ENCODE results near the gene CLCNKA.
A peak's percentile ranks its signal among the peaks of the same experiment; 100 is the strongest.
"Not testable (repeated sequence)": the region's sequence is repeated elsewhere in the genome, so short reads cannot be mapped to it uniquely, and the experiment has no call there.

CLCNKA gene

DNA sequence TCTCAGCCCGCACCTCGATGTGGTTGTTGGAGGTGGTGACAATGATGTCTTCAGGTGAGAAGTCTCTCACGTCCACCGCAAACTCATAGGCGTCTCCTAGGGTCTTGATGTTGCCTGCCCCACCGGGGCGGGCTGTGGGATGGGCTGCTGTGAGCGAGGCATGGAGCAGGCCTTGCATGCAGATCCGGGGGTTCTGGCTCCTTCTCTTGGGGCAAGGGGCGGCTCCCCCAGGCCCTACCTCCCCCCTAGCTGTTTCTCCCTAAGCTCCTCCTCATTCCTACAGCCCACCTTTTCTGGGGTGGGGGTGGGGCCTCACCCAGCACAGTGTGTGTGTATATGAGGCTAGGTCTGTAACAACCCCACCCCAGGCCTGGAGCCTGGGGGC is 4.8 kb upstream of the CLCNKA start:
- no peak for DNase-seq (ENCODE audit: low read depth in 1 of 2, low spot score in 1 of 2)

DNA sequence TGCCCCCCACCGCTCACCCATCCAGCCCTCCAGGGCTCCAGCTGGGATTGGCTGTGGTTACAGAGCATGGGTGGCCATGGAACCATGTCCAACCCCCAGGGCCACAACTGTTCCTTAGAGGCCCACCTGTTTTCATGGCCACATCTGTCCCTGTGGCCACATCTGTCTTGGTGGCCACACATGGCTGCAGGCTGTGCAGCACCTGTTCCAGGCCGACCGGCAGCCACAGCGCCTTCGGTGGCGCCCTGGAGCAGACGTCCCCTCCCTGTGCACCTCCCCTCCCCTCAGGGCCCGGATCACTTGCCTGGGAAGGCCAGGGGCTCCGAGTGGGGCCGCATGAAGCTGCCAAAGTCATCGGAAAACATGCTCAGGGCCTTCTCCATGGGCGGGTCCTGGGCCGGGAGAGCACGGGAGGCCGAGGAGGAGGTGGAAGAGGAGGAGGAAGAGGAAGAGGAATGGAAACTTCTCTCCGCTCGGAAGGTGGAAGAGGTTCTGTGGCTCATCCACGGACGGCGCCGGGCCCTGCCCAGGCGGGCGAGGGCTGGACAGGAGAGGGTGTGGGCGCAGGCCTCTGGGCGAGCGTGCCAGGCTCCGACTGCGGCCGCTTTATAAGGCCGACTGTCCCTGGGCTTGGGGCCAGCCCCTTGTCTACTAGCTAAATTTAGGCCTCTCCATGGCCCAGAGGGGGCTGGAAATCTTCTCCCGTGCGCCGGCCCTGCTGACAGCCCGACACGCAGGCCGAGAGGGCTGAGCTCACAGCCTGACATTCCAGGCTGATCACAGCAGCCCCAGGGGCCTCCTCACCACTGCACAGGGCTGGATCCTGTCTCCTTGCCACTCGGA is 4.2 kb upstream of the CLCNKA start, which contains the start of gene HSPB7:
Gene HSPB7, minus strand, starts transcription at position 583 of the 843 bp plus-strand sequence. Its CDS starts 80 bp downstream, at position 503.
- no peak for DNase-seq (ENCODE audit: low read depth in 1 of 2, low spot score in 1 of 2)

DNA sequence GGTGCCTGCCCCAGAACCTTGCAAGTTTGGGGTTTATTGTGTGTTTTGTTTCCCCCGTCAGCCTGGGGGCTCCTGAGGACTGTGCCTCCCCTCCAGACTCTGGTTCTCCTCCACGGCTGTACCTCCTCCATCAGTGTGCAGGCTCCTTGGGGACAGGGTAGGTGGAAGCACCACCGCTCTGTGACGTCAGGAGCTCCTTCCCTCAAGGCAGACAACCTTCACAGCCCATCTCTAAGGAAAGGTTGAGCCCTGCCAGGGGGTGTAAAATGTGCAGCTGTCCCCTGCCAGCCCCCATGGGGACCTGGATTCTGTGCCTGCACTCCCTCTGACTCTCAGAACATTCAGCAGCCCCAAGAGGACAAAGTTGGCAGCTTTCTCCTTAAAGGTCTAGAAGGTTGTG is 3.5 kb upstream of the CLCNKA start:
- DNase-seq (ENCODE audit: low read depth in 1 of 2, low spot score in 1 of 2), result no peak

DNA sequence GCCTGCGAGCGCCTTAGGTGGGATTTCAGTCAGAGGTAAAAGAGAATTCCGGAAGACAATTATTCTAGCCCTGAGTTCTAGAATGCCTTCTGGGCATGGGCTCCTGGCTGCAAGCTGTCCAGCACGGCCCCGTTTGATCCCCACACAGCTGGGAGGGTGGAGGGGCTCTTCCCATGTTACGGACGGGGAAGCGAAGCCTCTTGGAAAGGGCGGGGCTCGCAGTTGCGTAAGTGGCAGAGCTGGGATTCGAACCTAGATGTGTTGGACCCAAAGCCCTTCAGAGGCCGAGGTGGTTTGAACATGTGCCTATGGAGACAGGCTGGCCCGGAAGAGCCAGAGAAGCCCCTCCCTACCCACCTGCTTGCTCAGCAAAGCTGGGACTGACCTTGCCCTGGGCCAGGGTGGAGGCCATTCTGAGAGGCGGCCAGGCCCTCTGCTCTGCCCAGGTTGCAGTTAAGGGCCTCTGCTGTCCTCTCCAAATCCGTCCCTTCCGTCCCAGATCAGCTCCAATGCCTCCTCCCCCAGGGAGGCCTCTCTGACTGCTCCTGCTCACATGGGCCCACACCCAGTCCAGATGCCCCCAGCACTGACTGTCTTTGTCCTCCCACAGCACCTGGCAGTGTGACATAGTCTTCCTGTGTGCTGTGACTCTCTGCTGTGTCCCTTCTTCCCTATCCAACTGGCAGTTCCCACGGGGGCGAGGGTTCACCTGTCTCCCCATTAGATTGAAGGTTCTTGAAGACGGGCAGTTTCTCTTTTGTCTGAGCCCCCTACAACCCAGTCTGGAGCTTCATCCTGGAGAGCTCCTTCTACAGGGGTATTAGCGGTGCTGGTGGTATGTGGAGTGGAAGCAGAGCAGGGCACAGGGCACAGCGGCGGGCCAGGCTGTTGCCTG is 2.8 kb upstream of the CLCNKA start:
- DNase-seq (ENCODE audit: low read depth in 1 of 2, low spot score in 1 of 2), result no peak

DNA sequence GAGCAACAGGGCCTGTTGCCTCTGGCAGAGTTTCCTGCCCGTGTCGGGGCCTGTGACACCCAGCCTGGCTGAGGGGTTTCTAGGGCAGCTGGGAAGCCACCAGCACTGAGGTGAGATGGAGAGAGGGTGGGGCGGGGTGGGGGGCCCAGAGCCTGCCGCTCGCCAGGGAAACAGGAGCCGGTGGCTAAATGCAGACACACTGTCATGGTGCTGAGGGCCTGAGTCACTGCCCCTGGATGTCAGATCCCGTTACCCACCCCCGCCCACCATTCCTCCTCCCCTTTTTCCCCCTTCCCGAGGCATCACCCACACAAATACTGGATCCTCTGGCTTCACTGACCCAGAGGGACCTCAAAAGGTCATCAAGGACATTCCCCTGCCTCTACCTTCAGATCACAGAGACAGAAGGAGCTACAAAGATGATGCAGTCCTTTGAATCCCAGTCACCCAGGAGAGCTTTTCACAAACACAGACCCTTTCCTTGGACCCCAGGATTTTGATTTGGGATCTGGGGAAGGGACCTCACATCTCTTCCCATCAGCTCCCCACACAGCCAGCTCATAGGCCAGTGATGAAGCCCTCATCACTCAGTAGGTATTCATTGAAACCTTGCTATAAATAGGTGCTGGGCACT is 2.1 kb upstream of the CLCNKA start:
- DNase-seq (ENCODE audit: low read depth in 1 of 2, low spot score in 1 of 2), result no peak

DNA sequence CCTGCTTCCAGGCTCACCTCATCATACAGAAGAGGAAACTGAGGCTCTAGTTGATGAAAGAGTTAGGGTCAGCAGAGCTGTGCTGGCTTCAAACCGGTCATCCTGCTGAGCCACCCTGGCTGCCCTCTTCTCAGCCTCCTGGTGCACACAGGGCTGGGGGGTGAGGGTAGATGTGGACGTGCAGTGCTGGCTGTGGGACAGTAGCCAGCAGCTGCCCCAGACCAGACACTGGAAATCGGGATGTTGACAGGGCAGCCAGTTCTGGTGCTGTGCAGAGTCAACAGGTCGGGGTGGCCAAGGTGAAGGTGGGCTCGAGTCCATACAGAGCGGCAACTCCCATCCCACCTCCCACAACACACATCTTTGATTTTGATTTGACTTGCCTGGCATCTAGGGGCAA is 1.5 kb upstream of the CLCNKA start:
- DNase-seq (ENCODE audit: low read depth in 1 of 2, low spot score in 1 of 2), result no peak

DNA sequence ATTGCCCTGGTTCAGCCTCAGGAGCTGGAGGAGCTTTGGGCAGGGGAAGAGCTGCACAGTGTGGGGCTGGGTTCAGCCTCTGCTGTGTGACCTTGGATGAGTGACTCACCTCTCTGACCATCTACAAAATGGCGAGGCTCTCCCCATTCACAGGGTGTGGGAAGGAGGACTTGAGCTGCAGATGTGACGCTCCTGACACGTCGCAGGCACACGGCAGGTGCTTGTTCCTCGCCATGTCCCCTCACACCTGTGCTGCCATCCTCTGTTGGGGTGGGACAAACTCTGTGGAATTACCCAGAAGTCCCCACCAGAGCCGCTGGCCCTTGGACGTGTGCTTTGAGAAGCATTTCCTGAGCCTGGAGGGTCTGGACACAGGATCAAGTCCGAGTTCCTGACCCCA is 958 bp upstream of the CLCNKA start:
- DNase-seq (ENCODE audit: low read depth in 1 of 2, low spot score in 1 of 2), result not testable (repeated sequence)

DNA sequence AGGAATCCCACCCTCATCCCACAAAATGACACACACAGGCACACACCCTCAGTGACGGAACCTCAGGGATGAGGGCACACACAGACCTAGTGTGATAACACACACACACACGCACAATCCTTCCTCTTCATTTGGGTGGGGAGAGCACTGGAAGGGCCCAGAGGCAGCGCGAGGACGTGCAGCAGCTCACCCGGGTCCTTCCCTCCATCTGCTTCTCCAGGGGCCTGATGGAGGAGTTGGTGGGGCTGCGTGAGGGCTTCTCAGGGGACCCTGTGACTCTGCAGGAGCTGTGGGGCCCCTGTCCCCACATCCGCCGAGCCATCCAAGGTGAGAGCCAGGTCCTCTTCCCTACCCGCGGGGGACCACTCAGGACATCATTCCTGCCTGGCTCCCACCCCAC is 557 bp downstream of the CLCNKA start:
- DNase-seq (ENCODE audit: low read depth in 1 of 2, low spot score in 1 of 2), result no peak

DNA sequence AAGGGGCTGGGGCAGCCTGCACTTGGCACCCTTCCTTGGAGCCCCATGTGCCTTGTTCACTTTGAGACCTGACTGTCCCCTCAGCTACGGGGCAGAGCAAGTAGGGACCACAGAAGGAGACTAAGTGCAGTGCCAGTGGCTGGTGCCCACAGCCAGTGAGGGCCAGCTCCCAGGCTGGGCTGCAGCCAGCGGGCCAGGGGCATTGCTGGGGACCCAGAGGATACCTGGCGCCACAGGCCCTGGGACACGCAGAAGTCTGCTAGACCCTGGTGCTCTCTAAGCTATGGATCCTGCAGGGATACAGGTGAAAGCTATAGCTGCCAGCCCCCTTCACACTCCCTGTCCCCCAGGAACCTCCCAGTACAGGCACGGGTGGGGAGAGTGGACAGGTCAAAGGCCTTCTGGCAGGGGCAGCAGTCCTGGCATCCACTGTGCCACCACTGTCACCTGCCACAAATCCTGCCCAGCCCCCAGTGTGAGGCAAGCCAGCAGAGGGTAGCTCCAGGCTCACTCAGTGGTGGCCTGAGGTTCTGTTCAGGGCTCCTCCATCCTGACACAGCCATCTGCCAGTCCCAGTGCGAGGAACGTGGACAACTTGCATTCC is 1.3 kb downstream of the CLCNKA start:
- DNase-seq (ENCODE audit: low read depth in 1 of 2, low spot score in 1 of 2), result no peak

DNA sequence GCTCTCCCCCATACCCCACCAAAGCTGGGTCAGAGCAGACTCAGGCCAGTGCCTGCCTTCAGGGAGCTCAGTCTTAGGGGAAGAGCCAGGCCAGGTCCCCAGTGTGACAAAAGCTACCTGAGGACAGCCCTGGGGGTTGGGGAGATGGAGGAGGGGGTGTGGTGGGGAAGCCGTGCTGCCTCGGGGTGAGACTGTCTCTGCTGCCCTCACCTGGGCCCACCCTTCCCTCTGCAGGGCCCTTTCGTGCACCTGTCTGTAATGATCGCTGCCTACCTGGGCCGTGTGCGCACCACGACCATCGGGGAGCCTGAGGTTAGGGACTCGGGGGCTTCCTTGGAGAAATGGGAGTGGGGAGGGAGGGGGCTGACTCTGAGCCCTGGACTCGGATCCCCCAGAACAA is 4.5 kb downstream of the CLCNKA start:
- DNase-seq (ENCODE audit: low read depth in 1 of 2, low spot score in 1 of 2), result not testable (repeated sequence)

DNA sequence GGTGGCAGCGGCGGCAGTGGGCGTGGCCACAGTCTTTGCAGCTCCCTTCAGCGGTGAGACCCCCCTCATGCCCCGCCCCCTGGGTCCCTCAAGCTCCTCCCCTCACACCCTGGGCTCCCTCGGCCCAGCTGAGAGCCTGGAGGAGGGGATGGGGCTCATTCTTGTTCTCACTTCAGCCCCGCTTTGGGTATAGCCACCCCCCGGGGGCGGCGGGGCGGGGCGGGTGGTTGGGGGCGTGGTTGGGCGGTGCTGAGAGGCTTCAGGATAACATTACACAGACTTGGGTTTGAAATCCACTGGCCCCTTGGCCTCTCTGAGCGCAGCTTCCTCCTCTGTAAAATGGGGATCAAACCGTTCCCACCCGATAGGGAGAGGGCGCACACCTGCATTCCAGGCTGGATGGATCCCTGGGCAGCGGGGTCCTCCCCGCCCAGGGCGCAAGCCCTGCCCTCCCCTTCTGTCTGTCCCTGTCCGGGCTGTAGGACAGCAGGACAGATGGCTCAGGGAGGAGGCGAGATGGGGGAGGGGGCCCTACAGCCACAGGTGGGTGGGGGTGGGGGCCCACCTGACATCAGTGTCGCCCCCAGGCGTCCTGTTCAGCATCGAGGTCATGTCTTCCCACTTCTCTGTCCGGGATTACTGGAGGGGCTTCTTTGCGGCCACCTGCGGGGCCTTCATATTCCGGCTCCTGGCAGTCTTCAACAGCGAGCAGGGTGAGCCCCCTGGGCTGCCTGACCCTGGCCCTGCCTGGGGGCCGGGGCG is 5.1 kb downstream of the CLCNKA start:
- peak in 1 of 2 donors; percentile 46 for DNase-seq (ENCODE audit: low read depth in 1 of 2, low spot score in 1 of 2)

DNA sequence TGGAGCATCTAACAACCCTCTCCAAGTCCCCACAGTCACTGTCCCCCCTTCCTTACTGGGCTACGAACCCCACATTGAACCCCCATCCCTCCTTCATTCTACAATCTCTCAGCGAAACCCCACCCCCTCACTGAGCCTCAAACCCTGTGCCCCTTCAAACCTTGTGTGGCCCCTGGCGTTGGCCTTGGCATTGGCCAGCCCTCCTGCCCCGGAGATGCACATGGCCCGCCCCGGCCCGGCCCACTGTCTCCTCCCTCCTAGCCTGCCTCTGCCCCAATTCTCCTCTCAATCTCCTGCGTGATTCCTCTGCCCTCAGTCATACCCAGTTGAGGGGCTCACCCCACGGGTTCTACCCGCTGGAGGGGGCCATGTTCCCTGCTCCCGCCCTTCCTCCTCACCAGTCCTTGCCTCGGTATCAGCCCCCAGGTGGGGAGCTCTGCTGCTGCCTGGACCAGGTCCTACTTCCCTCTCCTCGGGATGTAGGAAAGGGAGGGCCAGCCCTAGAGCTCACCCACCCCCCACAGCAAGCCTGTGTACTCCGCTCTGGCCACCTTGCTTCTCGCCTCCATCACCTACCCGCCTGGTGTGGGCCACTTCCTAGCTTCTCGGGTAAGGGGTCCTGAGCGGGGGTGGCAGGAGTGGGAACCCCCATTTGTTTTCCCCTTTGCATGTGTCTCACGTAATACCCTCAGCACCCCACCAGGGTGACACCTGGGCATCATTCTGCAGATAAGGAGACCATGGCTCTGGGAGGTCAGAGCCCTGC is 6.6 kb downstream of the CLCNKA start:
- no peak for DNase-seq (ENCODE audit: low read depth in 1 of 2, low spot score in 1 of 2)

DNA sequence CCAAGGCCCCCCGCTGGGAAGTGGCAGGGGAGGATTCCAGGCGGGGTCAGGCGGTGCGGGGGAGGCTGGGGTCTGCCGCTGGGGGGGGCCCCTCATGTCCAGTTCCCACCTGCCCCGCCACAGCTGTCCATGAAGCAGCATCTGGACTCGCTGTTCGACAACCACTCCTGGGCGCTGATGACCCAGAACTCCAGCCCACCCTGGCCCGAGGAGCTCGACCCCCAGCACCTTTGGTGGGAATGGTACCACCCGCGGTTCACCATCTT is 7.1 kb downstream of the CLCNKA start:
- not testable (repeated sequence) for DNase-seq (ENCODE audit: low read depth in 1 of 2, low spot score in 1 of 2)

DNA sequence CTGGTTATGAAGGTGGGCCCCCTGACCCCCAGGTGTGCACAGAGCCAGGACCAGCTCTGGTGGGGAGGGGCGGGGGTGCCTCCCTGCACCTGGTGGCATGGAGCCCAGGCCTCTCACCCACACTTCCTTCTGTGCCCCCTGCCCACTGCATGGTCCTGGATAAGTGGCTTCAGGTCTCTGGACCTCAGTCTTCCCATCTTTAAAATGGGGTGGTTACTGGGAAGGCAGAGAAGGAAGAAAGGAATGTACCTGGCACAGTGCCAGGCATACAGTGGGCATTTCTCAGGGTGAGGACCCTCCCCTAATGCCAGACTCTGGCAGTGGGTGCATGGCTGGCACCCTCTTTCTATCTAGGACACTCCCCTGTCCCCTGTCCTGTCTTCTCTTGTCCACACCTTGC is 7.5 kb downstream of the CLCNKA start:
- DNase-seq (ENCODE audit: low read depth in 1 of 2, low spot score in 1 of 2), result no peak

DNA sequence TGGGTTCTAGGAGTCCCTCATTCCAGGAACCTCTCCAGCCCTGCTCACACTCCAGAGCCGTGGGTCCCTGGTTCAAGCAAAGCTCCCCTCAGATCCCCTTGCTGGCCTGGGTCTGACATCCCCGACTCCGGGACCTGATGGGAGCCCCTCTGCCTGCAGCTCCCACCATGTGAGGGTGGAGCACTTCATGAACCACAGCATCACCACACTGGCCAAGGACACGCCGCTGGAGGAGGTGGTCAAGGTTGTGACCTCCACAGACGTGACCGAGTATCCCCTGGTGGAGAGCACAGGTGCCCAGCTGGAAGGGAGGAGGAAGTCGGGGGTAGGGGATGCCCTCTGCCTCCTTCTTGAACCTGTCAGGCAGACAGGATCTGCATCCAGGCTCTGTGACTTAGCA is 9.7 kb downstream of the CLCNKA start:
- no peak for DNase-seq (ENCODE audit: low read depth in 1 of 2, low spot score in 1 of 2)

DNA sequence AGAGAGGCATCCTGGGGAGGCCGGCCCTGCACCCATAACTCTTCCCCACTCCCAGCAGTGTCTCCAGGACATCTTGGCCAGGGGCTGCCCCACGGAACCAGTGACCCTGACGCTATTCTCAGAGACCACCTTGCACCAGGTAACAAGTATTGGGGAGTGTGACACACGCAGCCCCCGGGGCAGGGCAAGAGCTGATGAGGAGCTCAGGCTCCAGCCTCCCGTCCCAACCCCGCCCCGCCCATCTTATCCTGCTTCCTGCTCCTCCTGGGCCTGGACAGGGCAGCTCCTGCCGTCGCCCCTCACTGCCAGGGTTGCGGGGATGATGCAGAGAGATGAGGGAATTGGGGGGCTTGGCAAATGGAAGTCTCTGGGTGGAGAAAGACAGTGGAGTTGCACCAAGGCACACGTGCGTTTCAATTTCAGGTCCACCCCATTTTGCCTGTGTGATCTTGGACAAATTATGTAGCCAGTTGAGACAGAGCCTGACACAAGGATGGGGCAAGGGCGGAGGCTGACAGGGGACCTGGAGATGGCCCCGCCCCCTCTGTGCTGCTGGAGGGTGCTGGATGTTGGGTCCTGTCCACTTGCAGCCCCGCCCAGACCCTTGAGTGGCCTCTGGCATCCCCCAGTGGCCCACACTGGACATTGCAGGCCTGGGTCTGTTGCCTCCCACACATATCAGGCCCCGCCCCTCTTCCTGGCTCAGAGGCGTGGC is 10.7 kb downstream of the CLCNKA start:
- peak in 1 of 2 donors; percentile 47 for DNase-seq (ENCODE audit: low read depth in 1 of 2, low spot score in 1 of 2)

DNA sequence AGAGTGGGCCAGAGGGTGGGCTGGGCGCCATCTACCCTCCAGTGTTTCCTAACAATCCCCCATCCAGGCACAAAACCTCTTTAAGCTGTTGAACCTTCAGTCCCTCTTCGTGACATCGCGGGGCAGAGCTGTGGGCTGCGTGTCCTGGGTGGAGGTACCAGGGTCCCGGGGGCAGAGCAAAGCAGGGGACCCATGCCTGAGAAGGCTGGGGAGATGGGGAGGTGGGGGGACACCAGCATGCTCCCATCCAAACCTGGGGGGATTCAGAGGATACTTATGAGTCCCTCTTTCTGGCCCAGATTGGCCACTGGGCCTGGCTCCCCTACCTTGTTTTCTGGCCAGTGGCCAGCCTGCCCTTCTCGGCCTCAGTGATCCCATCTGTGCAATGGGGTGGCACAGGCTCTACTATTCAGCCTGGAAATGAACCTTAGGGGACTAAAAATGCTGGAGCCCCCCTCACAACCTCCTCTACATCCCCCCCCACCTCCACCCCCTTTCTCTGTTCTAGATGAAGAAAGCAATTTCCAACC is 11.3 kb downstream of the CLCNKA start:
- DNase-seq (ENCODE audit: low read depth in 1 of 2, low spot score in 1 of 2), result not testable (repeated sequence)

DNA sequence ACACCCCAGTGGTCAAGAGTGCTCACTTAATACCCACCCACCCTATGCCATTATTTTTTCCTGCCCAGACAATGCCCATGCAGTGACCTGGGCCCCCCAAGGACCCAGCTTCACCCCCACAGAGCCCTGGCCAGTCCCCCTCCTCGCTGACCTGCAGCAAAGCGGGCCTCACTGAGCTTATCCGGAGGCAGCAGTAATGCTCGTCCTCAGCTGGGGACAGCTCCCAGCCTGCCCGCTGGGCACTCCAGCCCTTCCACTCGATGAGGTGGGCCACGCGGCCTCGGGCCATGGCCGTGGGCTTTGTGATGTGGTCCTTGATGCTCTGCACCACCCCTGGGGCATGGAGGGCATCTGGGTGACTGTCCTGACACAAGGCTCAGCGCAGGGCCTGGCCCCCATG is 14.6 kb downstream of the CLCNKA start:
- not testable (repeated sequence) for DNase-seq (ENCODE audit: low read depth in 1 of 2, low spot score in 1 of 2)

DNA sequence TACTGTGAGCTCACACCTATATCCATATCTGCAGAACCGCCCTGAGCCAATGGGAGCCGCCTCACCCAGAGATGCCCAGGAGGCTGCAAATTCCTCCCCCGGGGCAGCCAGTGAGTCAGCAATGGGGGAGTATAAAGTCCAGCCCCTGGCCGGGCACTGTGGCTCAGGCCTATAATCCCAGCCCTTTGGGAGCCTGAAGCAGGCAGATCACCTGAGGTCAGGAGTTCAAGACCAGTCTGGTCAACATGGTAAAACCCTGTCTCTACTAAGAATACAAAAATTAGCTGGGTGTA is 16.7 kb downstream of the CLCNKA start:
- no peak for DNase-seq (ENCODE audit: low read depth in 1 of 2, low spot score in 1 of 2)

Data from stimulated activated CD4-positive, alpha-beta T cell treated with anti-CD3 and anti-CD28 coated beads, Interleukin-15, amount 100 ng/mL, for 1 hour (primary cell).